ENCODE measurements around the gene SCN4B.

GRCh38 chr11:118169300-118170140, 16.9 kb upstream of the SCN4B start:
- TF ChIP-seq POLR2A (IDR thresholded peaks at IDR 0.05; ENCODE audit: low read depth, low read length) (no peak), POLR2AphosphoS5 (IDR thresholded peaks at IDR 0.05; ENCODE audit: low read depth, low read length) (no peak), TAF1 (IDR thresholded peaks at IDR 0.05; ENCODE audit: borderline replicate concordance, low read depth, low read length) (no peak)
